Posterior cingulate gyrus (tissue), 11 donors: ENCODE measurements around the gene NUDT12.

ENCODE experiments used
- DNase-seq, 10 donors: peaks; one replicate each; pipeline versions ENCODE4 v3.0.0 to v3.0.0-alpha.2; 2020 to 2021; ENCODE audit warnings: mixed read lengths in 3 of 10
- intact Hi-C: fragments of 100-400 bp; cut with DNase I; formaldehyde crosslinking; loops from one replicate; pipeline ENCODE4 v1.15.1; 2023

The NUDT12 gene

DNA sequence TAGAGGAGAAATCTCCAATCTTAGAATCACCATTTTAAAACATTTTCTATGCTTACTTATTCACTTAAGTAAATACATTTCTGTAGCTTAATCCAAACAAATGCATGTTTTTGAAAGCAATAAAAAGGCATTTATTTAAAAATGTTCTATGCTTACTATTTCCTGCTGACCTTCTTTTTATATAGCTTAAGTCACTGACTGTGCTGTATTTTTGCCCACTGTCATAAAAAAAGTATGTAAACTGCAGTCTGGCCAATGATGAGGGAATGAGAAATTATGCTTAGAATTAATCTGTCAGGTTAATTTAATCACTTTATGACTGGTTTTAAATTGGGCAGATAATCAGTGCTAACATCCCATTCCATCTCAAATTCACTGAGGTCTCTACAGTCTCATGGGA, 20.1 kb downstream of the NUDT12 start:
- intact Hi-C loops = no loop called here
- no peak for DNase-seq

DNA sequence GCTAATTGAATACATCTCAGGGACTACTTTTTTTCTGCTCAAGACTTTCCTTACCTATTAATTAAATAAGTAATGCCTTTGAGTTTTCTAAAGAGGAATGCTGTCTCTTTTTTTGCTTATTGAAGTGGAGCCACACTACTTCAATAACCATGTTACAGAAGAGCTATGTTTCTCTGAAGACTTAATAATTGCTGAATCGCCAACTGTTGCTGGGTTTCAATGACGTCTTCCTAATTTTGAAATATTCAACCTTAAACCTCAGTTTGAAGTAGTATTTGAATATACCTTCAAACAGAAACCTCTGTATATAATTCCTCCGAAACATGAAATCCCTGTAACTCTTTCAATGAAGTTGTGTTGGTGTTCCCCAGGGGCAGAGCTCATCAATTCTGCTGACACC, 21.0 kb downstream of the NUDT12 start:
- intact Hi-C loops = no loop called here
- DNase-seq = no peak

DNA sequence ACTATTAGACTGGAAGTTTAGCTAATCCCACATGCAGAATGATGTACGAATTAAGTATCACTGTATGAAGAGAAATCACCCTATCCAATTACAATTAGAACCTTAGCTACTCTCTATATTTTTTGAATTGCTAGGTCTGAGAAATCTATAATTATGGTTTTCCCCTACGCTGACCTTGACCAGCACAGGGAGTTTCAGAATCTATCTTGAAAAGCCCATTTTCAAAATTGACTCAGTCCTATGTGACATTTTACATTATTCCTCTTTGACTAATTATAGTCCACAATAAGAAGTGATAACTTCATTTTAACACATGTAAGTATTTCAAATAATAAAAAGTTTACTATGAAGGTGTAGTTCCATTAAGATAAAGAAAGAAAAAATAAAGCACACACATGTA, 21.5 kb downstream of the NUDT12 start:
- intact Hi-C loops = no loop called here
- no peak for DNase-seq

DNA sequence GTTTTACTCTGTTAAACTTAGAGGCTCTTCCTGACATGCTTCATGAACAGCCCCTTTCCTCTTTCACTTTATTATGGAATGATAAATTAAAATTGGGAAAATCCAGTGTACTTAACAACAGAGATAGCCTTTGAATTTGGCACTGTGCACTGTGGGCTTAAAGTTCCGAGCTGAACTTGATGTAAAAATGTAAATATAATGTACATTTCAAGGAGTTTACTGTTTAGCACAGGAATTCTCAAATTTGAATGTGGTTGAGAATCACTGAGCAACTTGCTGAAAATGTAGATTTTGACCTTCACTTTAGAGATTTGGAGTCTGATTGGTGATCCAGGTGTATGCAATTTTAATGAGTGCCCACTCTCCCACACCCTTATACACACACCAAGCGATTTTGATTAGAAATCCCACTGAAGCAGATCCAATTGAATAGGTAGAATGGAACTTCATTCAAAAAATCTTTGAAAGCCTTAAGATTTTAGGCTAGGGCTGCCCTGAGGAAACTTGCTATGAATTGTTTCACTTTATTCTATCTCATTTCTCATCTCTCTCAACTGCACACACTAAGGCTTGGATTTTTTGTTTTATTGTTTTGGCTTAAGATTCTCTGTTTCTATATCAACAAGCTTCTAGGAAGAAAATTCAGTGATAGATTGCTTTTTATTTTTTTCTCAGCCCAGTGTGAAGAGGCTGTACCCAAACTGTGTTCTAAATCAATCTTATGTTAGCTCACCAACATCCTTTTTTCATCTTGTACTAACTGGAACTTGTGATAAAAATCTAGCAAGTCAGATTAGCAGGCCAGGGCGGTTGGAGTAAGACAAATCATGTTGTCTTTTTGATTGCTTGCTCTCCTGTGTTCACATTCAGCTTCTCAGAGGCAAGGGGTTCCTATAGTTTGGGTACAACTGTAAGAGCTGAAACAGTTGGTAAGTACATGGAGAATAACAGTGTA, 22.9 kb downstream of the NUDT12 start:
- intact Hi-C loops = no loop called here
- DNase-seq = no peak

DNA sequence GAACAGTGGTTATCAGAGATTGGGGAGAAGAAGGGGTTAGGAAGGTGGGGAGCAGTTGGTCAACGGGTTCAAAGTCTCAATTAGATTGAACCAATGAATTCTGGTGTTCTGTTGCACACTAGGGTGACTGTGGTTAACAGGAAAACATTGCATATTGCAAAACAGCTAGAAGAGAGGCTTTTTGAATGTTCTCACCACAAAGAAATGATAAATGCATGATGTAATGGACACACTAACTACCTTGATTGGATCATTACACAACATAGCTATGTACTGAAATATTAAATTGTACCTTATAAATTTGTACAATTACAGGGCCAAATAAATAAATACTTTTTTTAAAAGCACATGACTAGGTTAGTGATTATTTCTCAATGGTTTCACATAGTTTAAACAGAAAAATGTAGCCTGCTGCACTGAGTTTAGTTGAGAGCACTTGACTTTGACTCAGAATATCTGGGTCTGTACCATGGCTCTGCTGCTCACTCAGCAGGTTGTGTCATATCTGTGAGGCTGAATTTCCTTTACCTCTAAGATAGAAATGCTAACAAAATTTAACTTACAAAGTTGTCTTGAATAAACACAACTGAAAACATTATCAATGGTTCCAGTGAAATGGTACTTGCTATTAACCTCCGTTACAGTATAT, 30.4 kb downstream of the NUDT12 start:
- intact Hi-C loops = no loop called here
- no peak for DNase-seq

DNA sequence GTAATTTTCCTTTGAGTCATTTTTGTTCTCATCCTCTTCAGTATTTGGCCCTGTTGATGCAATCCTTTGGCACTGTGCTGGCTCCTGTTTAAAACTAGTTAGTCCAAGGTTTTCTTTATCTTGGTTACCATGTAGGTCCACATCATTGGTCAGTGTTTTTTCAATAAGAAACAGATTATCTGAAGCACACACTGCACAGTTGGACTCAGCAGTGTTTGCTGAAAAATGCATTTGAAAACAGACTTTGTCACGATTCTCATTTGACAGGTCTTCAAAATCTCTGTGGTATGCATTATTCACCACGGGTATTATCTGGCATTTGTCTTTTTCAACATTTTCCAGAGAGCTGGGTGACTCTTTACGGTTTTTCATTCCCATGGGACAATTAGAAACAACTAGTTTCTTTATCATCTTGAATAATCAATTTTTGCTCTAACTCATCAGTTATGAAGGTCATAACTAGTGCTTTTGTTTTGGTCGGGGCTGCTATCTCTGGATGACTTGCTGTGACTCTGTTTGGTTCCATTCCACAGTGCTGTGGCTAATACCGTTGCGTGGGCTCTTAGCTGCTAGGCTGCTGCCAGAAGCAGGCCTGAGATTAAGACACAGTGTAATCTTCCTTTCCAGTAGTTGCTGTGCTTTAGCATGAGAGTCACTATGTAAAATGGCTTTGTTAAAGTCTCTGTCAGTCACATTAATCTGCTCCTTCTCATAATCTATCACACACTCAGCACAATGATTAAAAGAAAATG, 36.2 kb downstream of the NUDT12 start:
- intact Hi-C loops = no loop called here
- peak in 2 of 10 donors; percentile 35 to 60 for DNase-seq

DNA sequence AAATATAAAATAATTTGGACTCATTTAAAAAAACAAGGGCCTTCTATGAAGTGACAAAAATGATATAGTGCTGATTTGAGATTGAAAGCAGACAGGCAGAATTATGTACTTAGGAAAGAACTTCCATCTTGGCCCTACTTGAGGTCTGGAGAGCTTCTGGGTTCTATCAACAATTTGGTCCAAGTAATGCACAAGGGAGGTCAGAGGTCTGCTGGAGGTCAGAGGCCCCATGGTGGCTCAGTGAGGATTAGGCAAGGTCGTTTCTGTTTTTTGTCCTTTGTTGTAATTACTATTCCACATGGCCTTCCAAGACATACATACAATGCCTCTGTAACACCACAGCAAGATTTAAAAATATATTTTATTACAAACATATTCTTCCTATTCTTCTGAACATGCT, 37.2 kb downstream of the NUDT12 start:
- peak in 1 of 10 donors; percentile 33 for DNase-seq
- intact Hi-C loops = no loop called here

DNA sequence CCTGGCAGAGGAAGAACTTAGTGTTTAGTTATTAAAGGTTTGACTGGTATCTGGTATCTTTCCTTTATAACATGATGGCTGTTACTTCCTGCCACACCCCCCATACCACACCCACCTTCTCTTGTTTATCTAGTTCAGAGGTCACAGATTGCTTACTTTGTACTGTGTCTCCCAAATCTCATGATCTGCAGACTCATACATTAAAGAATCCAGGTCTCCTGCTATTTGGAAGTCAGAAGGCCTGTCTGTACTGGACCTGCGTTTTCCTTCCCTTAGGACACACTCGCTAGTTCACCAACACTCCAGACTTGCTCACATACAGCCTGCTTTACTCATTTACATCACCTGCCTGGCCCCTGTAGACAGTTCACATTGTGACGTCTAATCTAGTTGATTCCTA, 39.3 kb downstream of the NUDT12 start:
- intact Hi-C loops = no loop called here
- no peak for DNase-seq

DNA sequence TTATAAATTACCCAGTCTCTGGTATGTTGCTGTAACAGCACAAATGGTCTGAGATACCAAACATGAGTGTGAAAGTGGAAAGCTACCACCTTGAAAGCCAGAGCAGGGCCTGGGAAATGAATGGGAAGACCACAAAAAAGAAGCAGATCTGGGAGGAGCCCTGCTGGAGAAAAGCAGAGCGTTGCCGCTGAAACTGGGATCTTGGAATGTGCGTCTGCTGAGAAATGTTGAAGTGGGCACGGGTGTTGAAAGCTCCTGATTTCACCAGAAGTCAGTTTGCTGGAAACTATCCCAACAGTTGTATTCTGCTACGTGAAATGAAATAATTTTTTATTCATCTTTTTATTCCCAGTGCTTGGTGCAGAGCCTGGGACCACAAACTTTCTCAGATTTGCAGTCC, 40.0 kb downstream of the NUDT12 start:
- intact Hi-C loops = no loop called here

DNA sequence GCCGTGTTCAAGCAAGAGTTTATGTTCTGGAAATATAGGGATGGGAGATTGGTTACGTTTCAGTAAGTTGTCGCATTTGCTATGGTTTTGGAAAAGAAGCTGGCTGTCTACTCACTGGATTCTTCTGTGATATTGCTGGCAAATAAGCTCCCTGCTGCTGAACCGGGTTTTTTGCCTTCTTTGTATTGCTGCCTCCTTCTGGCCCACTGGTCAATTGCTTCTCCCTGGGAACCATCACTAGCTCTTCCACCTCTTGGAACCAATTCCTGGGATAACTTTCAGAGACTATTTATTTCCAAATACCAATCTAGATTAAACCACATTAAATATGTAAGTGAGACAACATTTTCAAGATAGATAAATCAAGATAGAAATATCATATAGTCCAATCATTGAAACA, 43.0 kb downstream of the NUDT12 start:
- no peak for DNase-seq
- intact Hi-C loops = no loop called here

More for the DNA sequence above, 40.0 kb downstream of the NUDT12 start:
- DNase-seq = no peak

DNA sequence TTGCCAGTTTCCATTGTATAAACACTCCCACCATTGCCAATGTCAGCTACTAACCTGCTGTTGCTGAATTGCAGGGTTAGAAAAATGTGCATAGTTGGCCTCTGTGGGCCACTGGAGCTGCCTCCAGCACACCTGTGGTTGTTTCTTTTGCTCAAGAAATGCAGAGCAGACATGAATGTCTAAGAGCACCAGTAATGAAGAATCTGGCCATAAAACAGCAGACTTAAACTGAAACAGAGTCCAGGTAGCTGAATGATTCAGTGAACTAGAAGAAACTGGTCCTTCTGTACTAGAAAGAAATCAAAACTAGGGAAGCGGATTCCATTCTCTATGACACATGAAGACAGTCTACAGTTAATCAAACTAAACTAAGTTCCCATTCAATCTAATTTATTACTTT, 48.2 kb downstream of the NUDT12 start:
- intact Hi-C loops = no loop called here
- no peak for DNase-seq

DNA sequence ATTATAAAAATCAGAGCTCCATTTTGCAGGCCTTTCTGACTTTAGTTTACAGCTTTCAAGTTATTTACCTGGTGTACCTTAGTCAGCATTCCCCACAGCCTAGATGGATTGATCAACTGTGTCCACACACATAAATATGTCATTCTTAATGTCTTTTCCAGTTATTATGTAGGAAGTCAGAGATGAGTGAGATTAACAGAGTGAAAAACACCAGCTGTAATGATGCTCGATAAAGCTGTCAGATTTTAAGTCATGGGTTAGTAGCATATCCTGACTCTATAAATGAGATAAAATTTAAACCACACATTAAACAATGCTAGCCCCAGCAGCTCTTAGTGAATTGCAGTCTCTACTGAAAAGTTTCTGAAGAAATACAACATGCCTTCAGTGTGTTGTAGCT, 48.9 kb downstream of the NUDT12 start:
- no peak for DNase-seq
- intact Hi-C loops = no loop called here

DNA sequence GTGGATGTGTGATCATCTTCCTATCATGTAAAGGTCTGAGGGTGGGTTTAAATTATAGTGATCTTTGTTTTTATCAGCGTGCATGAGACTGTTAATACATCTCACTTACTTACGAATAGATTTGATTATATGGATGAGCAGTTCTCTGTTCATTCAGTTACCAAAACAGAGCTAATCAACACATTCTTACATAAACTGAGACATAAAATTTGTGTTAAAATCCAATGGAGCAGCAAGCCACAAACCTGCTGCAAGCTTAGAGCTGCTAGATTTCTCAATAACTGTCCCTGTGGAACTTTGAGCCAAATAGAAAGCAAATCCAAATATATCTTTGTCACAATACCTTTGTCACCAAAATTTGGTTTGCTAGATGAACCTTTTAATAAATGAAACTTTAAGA, 50.1 kb downstream of the NUDT12 start:
- no peak for DNase-seq
- intact Hi-C loops = no loop called here

DNA sequence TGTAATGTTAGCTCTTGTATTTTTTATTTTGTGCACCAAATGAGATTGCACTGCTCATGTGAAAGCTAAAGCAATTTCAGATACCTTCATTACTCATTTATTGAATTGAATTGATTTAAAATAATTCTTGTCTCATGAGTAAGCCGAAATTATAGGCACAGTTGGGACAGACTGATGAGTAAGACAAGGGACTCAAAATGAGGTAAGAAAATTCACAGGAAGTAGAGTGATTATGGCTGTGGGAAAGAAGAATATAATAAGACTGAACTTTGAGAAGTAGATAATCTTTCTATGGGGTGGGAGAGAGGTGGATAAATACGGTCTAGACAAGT, 51.1 kb downstream of the NUDT12 start:
- intact Hi-C loops = no loop called here
- no peak for DNase-seq

DNA sequence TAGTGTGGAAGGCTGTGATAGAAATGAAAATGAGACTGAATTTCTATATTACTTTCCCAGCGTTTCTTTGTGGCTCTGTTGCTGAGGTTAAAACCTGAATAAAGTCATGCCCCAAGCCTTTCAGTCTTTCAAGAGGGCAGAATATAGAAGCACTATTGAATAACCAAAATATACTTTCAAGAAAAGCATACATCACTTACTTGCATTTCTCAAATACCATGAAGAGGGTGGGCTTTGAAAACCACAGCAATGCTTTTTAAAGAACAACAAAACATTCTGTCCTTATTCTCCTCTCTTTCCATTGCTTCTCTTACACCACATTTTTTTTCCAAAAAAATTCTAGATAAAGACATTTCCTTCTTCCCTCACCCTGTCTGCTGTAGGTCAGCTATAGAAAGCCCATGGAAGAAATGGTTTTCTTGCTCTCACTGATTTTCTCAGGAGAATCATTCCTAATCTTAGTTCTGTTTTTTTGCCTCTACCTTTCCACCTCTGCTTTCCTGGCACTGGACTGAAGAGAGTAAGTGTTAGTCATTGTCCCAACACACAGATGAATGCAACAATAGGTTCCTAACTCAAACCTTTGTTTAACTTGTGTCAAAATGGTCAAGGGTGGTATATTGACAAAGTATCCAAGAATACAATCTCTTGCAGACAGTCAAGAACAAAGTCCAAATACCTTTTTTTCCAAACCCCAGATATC, 51.6 kb downstream of the NUDT12 start:
- intact Hi-C loops = no loop called here
- no peak for DNase-seq

DNA sequence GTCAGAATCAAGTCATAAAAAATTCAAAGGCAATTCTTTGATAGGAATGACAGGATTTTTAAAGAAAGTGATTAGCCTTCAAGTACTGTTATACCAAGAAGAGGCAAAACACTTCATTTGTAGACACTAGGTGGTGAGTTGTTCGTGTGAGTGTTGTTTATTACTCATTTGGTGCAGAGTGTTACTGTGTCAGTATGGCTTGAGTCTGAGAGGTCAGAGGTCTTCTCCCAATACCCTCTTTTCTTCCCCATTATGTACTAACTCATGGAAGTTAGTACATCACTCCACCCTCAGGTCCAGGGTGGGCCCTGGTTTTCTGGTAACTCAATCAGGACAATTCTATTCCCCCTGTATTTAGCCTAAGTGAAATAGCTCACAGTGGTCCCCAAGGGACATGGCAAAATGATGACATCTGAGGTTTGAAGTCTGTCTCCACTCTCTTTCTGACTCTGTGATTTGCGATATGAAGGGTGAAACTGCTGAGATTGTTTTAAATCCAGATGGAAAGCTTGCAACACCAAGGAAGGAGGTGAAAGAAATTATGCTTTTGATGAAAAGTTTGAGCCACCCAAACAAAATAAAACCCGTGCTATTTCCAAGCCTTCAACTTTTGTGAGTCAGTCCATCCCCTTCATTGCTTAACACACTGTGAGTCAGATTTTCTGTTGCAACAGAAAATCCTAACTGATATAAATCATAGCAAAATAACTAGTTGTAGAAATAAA, 56.8 kb downstream of the NUDT12 start:
- intact Hi-C loops = no loop called here
- DNase-seq = no peak

DNA sequence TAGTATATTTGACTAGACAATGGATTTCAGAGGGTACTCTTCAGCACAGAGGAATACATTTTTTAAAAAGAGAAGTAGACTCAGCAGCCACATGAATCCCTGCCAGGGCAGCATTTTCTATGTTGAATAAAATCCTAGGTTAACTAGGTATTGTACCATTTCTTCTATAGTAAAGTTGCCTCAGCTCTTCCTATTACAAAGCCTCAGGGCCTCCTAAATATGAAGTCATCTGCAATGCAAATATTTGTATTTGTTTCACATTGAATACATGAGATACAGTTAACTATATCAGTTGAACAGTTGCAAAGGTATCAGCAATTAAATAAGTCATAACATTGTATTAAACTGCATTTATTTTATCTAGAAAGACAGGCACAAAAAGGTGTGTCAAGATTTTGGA, 59.5 kb downstream of the NUDT12 start:
- intact Hi-C loops = no loop called here
- DNase-seq = no peak

DNA sequence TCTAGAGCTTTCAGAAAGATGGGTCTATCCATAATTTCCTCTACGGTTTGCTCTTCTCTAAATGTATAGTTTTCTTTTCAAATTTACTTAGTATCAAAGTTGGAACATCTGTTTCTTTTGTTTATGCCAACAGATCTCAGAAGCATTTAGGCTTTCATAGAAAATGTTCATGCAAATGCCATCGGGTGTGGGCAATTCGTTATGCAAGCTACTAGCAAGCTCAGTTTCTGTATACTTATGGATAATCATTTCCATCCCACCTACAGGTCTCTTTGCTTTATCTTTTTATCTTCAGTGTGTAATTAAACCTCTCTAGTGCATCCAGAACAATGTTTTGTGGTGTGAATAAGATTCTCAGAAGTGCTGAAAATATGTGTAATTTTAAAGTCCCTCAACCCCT, 59.9 kb downstream of the NUDT12 start:
- intact Hi-C loops = no loop called here
- DNase-seq = no peak
